Measurements from ENCODE around the gene BICD1. TPM values are rescaled to one million over a fixed set of nuclear protein-coding genes. Genes with fewer than 3 reads are reported as not detected.

The BICD1 gene
- total RNA-seq, 6 experiments from 2014 or later, result 1.0 to 4.9 (median 2.1) TPM

DNA sequence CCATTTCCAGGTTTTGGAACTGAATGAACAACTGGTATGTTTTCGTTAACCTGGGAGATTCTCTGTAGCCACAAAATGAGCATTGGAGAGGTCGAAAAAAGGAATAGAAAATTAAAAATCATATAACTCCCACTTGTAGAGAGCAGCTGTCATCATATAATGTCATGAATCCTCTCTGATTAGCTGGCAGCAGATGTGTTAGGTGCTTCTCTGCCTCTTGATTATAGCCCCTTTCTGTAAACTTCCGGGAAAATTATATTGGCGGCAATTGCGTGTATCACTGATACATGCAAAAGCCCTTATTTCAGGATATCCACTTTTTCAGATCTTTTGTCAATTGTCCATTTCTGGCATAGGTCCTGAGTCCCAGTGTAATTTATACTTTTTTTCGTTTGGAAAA is 324.4 kb downstream of the BICD1 start:
- no peaks in the 10 kb centered on the region for H3K36me3 ChIP-seq
- DNase-seq (no peak), ATAC-seq (no peak)
- H3K4me1 ChIP-seq, result no peaks in the 10 kb centered on the region
- H3K27ac ChIP-seq, result no peak overlapping the region
- whole genome bisulfite sequencing (ENCODE audit: insufficient coverage, low coverage, low lambda C conversion rate, missing lambda C conversion rate), result 77% methylated on average over 6 of the region's 6 CpGs
- no peaks in the 10 kb centered on the region for H3K27me3 ChIP-seq
- peaks cover 0 to 5% (median 0%) of the 10 kb centered on the region in 4 donors for H3K9me3 ChIP-seq
- TF ChIP-seq, protein P1, sequence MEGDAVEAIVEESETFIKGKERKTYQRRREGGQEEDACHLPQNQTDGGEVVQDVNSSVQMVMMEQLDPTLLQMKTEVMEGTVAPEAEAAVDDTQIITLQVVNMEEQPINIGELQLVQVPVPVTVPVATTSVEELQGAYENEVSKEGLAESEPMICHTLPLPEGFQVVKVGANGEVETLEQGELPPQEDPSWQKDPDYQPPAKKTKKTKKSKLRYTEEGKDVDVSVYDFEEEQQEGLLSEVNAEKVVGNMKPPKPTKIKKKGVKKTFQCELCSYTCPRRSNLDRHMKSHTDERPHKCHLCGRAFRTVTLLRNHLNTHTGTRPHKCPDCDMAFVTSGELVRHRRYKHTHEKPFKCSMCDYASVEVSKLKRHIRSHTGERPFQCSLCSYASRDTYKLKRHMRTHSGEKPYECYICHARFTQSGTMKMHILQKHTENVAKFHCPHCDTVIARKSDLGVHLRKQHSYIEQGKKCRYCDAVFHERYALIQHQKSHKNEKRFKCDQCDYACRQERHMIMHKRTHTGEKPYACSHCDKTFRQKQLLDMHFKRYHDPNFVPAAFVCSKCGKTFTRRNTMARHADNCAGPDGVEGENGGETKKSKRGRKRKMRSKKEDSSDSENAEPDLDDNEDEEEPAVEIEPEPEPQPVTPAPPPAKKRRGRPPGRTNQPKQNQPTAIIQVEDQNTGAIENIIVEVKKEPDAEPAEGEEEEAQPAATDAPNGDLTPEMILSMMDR (IDR thresholded peaks at IDR 0.05), result no peak
- no peak for TF ChIP-seq POLR2A (IDR thresholded peaks at IDR 0.05)
- H3K4me3 ChIP-seq, result no peak overlapping the region
- intact Hi-C loops (cut with DNase I), result no loop called here

Small RNAs within 50 kb of the gene (small RNA-seq; reads per million reads assigned to genes)
- gene AC048344.2, result 0 reads per million in 2 experiments
- gene AC048344.3, result 0 reads per million in 2 experiments
- gene RF00019, result 0 reads per million in 2 experiments

Other genes with a start within 250 kb of the BICD1 start
- gene RESF1, start 147.4 kb upstream of the BICD1 start, total RNA-seq, result 10 to 100 TPM; 24.0 to 62.5 (median 42.8) TPM

Measured in right lobe of liver (tissue), 6 donors.